GM12892 (cell line): ENCODE measurements around the gene ANXA11.

ENCODE experiments used
- POLR2A ChIP-seq: IDR thresholded peaks from 2 replicates; pipeline ENCODE4 v1.6.1; 2011; ENCODE audit warnings: low read depth, low read length, control low read depth
- POLR2AphosphoS5 ChIP-seq: IDR thresholded peaks from 2 replicates; pipeline ENCODE4 v1.6.1; 2011; ENCODE audit warnings: low read depth, low read length, control low read depth
- TAF1 ChIP-seq: IDR thresholded peaks from 2 replicates; pipeline ENCODE4 v1.6.1; 2011; ENCODE audit warnings: low read depth, mild to moderate bottlenecking, control low read depth, low read length, borderline replicate concordance

- TF ChIP-seq POLR2A (no peak), TAF1 (no peak), POLR2AphosphoS5 (no peak)
Observed at GRCh38 chr10:80182986-80183385, 22.4 kb downstream of the ANXA11 start.
